Heart right ventricle (tissue), 16 donors: Measurements from ENCODE around the gene COL23A1. TPM values are rescaled to one million over a fixed set of nuclear protein-coding genes. Genes with fewer than 3 reads are reported as not detected.

ENCODE experiments used
- ATAC-seq, 8 donors: fragments of 200-7000 bp; cut with Tn5 transposase; one replicate each; pipeline ENCODE4 v1.9.1; 2020; ENCODE audit warnings: mild to moderate bottlenecking in 8 of 8, moderate library complexity in 8 of 8, moderate number of reproducible peaks in 1 of 8
- DNase-seq, 2 donors: peaks; one replicate each; pipeline ENCODE4 v3.0.0-alpha.2; 2020
- H3K27ac ChIP-seq, 10 donors: fragments of 200-600 bp; sonication (generic) in 2 of 10; one replicate each; pipeline versions ENCODE4 v1.5.0 to v1.8.0; 2020 to 2022; ENCODE audit warnings: mild to moderate bottlenecking in 3 of 10
- H3K27me3 ChIP-seq, 7 donors: fragments of 200-600 bp; one replicate each; pipeline ENCODE4 v1.8.0; 2021 to 2022; ENCODE audit warnings: mild to moderate bottlenecking in 2 of 7
- H3K36me3 ChIP-seq, 9 donors: fragments of 200-600 bp; sonication (generic) in 1 of 9; one replicate each; pipeline versions ENCODE4 v1.5.0 to v1.8.0; 2020 to 2022; ENCODE audit warnings: mild to moderate bottlenecking in 2 of 9
- H3K4me1 ChIP-seq, 9 donors: fragments of 200-600 bp; sonication (generic) in 1 of 9; one replicate each; pipeline versions ENCODE4 v1.5.0 to v1.8.0; 2020 to 2022; ENCODE audit warnings: mild to moderate bottlenecking in 4 of 9
- H3K4me3 ChIP-seq, 10 donors: fragments of 200-600 bp; sonication (generic) in 2 of 10; one replicate each; pipeline versions ENCODE4 v1.5.0 to v1.8.0; 2020 to 2022; ENCODE audit warnings: mild to moderate bottlenecking in 7 of 10, moderate library complexity in 2 of 10
- H3K9me3 ChIP-seq, 11 donors: fragments of 200-600 bp in 10 of 11; sonication (generic) in 2 of 11; one replicate each; pipeline versions ENCODE4 v1.5.0 to v1.8.0; 2013 to 2022; ENCODE audit warnings: mild to moderate bottlenecking in 2 of 11, control low read depth in 1 of 11, moderate library complexity in 1 of 11
- CTCF ChIP-seq, 9 donors: fragments of 200-600 bp; sonication (generic) in 2 of 9; IDR thresholded peaks; one replicate each; pipeline versions ENCODE4 v1.5.0 to v1.8.0; 2021 to 2022; ENCODE audit warnings: antibody characterized with exemption in 9 of 9, mild to moderate bottlenecking in 5 of 9, moderate library complexity in 1 of 9
- WGBS, 2 donors: extraction: QIAGEN DNeasy Blood & Tissue Kit; methylation state at CpG; one replicate each; pipeline ENCODE4 v1.1.7; 2013; ENCODE audit warnings: inconsistent platforms in 1 of 2; 5-methylcytosine and 5-hydroxymethylcytosine counted together
- intact Hi-C, 10 donors: fragments of 100-400 bp; cut with DNase I; formaldehyde crosslinking; loops; one replicate each; pipeline versions ENCODE4 v1.11.1 to v1.14.2; 2022
- polyA plus RNA-seq, 2 donors: library from polyadenylated mRNA; stranded (reverse); fragments of 200-250 nt; gene quantifications; one replicate each; pipeline ENCODE4 v1.2.3, GENCODE V29; 2013
- total RNA-seq, 10 donors: library from RNA; stranded (reverse); fragmentation: NEBNext Ultra II Directional in 3 of 10; extraction: Animal tissue kit (Norgen Biotek cat#: 25700) in 3 of 10; gene quantifications; one replicate each; pipeline versions ENCODE4 v1.2.1 to v1.2.4, GENCODE V29; 2021 to 2023
- donor health status: Arrhythmogenic right ventricular cardiomyopathy.
- donor health status: ischemic (EF 13 %, LVEDD 7.1; RV severe dilation, severe dysfunction).
- donor health status: healthy with polysubstance abuse.
- donor health status: DM: no; HTN: yes; CAD: no.
- donor health status: DM: no; HTN: no; CAD: no.
- donor health status: ischemic (EF 25% LVEDD 6.9; RV normal size, moderate dysfunction).
- donor health status: ischemic (EF 25% LVEDD 5.7; RV mildly dilated, moderate dysfunction).
- donor health status: healthy.
- donor health status: DM: yes; HTN: yes; CAD: no.
- donor health status: Ischemic cardiomyopathy.
- donor health status: ischemic (EF 35%, LVEDD 5.7; RV mildly dilated, moderate dysfunction).
- donor health status: nonischemic (EF 11% LVEDD 7.7; RV severe dilation, severe dysfunction).
- donor health status: DM: yes; HTN: yes; CAD: no.
- donor health status: PGD.
- donor health status: ischemic (EF 29% LVEDD 5.4; RV normal size, mild dysfunction).
- donor health status: nonischemic (EF 23%, LVEDD 6.1; RV moderate dilation, normal function).

Gene COL23A1
- total and polyA plus RNA-seq, 12 donors: 8.9 to 29.0 (median 16.2) TPM

DNA sequence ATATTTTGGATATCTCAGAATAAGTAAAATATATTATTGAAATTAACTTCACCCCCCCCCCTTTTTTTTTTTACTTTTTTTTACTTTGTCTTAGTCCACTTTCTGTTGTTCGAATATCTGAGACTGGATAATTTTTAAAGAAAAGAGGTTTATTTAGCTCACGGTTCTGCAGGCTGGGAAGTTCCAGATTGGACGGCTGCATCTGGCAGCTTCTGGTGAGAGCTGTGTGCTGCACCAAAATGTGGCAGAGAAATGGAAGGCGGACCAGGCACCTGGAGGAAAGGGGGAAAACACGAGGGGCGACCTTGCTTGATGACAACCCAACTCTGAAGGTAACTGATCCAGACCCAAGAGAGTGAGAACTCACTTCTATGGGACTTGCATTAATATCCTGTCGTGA is 397.4 kb downstream of the COL23A1 start:
- DNase-seq: no peak
- intact Hi-C loops: no loop called here

GRCh38 chr5:178192244-178192643 is 397.9 kb downstream of the COL23A1 start:
- H3K27ac ChIP-seq: no peak overlapping the region
- intact Hi-C loops: no loop called here
- DNase-seq: no peak

More for the DNA sequence above, 397.4 kb downstream of the COL23A1 start:
- Histone ChIP-seq H3K27ac (no peak overlapping the region), H3K4me1 (peaks cover 0 to 6% (median 0%) of the 10 kb centered on the region in 9 donors), H3K36me3 (no peaks in the 10 kb centered on the region), H3K27me3 (peaks cover 0 to 44% (median 16%) of the 10 kb centered on the region in 7 donors), H3K4me3 (no peak overlapping the region), H3K9me3 (no peaks in the 10 kb centered on the region)
- ATAC-seq: no peak
- no peak for TF ChIP-seq CTCF (IDR thresholded peaks at IDR 0.05)
- WGBS, 2 donors: 88 to 94% methylated on average over 7 of the region's 7 CpGs

DNA sequence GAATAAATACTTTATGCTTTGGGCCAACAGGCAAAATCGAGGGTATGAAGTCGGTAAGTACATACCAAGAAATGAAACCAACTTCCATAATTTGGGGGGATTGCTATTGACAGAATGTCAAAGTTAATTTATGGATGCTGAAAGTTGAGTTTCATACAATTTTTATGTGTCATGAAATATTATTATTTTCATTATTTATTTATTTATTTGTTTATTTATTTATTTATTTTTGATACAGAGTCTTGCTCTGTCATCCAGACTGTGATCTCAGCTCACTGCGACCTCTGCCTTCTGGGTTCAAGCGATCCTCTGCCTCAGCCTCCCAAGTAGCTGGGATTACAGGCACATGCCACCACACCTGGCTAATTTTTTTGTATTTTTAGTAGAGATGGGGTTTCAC is 398.5 kb downstream of the COL23A1 start:
- H3K27me3 ChIP-seq: peaks cover 0 to 44% (median 16%) of the 10 kb centered on the region in 7 donors
- ATAC-seq (no peak), DNase-seq (no peak)

More at GRCh38 chr5:178192244-178192643, 397.9 kb downstream of the COL23A1 start:
- no peaks in the 10 kb centered on the region for H3K36me3 ChIP-seq
- peaks cover 0 to 44% (median 16%) of the 10 kb centered on the region in 7 donors for H3K27me3 ChIP-seq
- TF ChIP-seq CTCF (IDR thresholded peaks at IDR 0.05): no peak
- no peak for ATAC-seq
- no peaks in the 10 kb centered on the region for H3K9me3 ChIP-seq
- WGBS, 2 donors: 67% methylated on average over 2 of the region's 2 CpGs
- peaks cover 0 to 6% (median 0%) of the 10 kb centered on the region in 9 donors for H3K4me1 ChIP-seq
- H3K4me3 ChIP-seq: no peak overlapping the region

GRCh38 chr5:178189433-178189832 is 400.8 kb downstream of the COL23A1 start:
- DNase-seq: no peak
- Histone ChIP-seq H3K4me1 (peaks cover 0 to 6% (median 0%) of the 10 kb centered on the region in 9 donors), H3K27me3 (peaks cover 0 to 36% (median 11%) of the 10 kb centered on the region in 7 donors), H3K4me3 (no peak overlapping the region), H3K27ac (no peak overlapping the region), H3K9me3 (no peaks in the 10 kb centered on the region), H3K36me3 (no peaks in the 10 kb centered on the region)
- TF ChIP-seq CTCF (IDR thresholded peaks at IDR 0.05): no peak
- 42 to 61% methylated on average over 2 of the region's 2 CpGs for WGBS, 2 donors
- intact Hi-C loops: no loop called here
- no peak for ATAC-seq

More for the DNA sequence above, 398.5 kb downstream of the COL23A1 start:
- Histone ChIP-seq H3K36me3 (no peaks in the 10 kb centered on the region), H3K27ac (no peak overlapping the region), H3K9me3 (no peaks in the 10 kb centered on the region), H3K4me1 (peaks cover 0 to 6% (median 0%) of the 10 kb centered on the region in 9 donors), H3K4me3 (no peak overlapping the region)
- 73 to 88% methylated on average over 4 of the region's 4 CpGs for WGBS, 2 donors
- TF ChIP-seq CTCF (IDR thresholded peaks at IDR 0.05): no peak
- intact Hi-C loops: no loop called here

Other genes starting within 250 kb of the COL23A1 start
- 10 to 100 TPM; 12.3 to 25.7 (median 15.5) TPM for gene CLK4, start 36.7 kb upstream of the COL23A1 start, total RNA-seq
- 10 to 100 TPM in 1 of 2 donors, 1 to 10 TPM in 1; 6.0 to 67.0 TPM for gene CLK4, start 36.7 kb upstream of the COL23A1 start, polyA plus RNA-seq
- 1 to 10 TPM; 4.3 to 8.8 (median 6.4) TPM for gene ZNF354A, start 140.3 kb upstream of the COL23A1 start, total RNA-seq
- 10 to 100 TPM in 1 of 2 donors, 1 to 10 TPM in 1; 5.7 to 15.5 TPM for gene ZNF354A, start 140.3 kb upstream of the COL23A1 start, polyA plus RNA-seq